HG03175 (cell line): ENCODE results near the gene SLC39A11.
"Not testable (repeated sequence)": the region's sequence is repeated elsewhere in the genome, so short reads cannot be mapped to it uniquely, and the experiment has no call there.

Source experiments
- ATAC-seq: cut with Tn5 transposase; IDR thresholded peaks from one replicate; pipeline ENCODE4 v1.9.1; 2021; ENCODE audit warnings: mild to moderate bottlenecking, moderate library complexity; ENCODE audit not compliant: unreplicated experiment

The SLC39A11 gene

GRCh38 chr17:72953621-72954020, 138.9 kb downstream of the SLC39A11 start:
- no peak for ATAC-seq

DNA sequence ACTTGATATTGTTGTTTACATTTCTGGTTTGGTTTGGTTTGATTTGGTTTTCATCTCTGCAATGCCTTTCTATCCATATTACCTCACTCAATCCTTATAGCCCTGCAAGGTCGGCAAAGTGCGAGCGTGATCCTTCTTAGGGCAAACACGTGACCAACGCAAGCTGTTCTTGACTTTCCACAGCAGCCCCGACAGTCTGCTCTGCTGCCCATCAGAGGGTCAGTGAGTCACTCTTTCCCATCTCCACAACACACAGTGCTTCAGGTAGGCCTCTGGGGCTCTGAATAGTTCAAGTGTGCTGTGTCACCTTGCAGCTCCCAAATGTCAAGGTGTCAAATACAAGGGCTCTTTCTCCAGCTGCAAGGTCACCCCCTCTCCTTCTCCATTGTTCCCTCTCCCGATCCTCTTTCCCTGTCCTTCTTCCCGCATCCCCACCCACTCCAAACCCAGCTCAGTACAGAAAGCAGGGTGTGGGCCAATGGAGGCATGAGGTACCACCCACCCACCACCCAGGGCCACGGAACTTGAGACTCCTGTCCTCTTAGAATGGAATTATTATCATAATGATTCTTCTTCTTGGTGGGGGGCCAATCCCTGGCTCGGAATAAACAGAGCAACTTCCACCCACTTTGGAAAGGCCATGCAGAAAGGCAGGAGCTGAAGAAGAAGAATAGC, 139.7 kb downstream of the SLC39A11 start:
- no peak for ATAC-seq

DNA sequence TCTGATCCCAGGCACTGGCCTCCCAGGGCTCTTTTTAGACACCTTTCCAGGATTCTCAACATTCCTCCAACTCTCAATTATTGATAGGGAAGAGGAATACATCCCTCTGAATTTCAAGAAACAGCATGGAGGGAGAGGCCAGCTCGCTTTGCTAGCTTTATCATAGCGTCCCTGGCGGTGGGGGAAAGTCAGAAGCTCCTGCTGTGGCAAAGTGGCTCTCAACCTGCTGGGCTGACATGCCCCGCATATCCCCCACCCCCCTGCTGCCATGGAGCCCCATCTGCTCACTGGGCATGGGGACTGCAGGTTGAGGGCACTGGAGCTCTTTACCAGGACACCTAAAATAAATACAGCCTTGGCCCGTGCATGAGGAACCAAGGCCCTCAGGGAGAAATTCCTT, 140.3 kb downstream of the SLC39A11 start:
- ATAC-seq: no peak

GRCh38 chr17:72950242-72950931, 142.1 kb downstream of the SLC39A11 start:
- ATAC-seq: no peak

GRCh38 chr17:72948115-72948514, 144.4 kb downstream of the SLC39A11 start:
- no peak for ATAC-seq

GRCh38 chr17:72947475-72947874, 145.0 kb downstream of the SLC39A11 start:
- ATAC-seq: no peak

DNA sequence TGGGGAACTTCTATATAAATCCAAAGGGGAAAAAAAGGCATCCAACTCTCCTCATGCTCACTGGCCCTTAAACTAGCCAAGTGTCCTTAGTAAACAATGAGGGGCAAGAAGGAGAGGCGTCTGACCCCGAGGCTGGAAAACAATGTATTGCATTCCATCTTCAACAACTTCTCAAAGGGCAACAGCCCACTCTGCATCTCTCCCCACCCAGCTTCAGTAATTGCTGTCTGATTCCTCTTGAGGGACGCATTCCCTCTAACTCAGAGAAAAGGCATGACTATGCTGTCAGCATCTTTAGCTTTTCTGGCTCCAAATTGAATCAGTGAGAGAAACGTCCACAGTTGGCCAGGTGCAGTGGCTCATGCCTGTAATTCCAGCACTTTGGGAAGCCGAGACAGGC, 145.8 kb downstream of the SLC39A11 start:
- no peak for ATAC-seq

- no peak for ATAC-seq
Observed at GRCh38 chr17:72946156-72946555, 146.3 kb downstream of the SLC39A11 start.

DNA sequence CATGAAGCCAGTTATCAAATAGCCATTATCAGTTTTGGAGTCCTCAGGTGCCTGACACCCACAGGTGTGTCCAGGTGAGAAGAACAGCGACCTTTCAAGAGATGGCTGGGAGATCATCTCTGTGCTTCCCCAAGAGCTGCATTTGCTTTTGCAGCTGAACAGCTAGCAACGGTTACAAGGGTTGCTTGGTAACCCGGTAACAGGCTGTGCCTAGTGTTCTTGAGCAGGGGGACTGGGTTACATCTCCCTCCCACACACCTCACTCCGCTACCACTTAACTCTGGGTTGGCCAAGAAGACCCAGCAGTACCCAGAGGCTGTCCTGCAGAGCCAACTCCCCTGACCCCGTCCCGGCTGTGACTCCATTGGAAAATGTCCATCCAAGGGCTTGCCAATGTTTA, 147.0 kb downstream of the SLC39A11 start:
- ATAC-seq: no peak

DNA sequence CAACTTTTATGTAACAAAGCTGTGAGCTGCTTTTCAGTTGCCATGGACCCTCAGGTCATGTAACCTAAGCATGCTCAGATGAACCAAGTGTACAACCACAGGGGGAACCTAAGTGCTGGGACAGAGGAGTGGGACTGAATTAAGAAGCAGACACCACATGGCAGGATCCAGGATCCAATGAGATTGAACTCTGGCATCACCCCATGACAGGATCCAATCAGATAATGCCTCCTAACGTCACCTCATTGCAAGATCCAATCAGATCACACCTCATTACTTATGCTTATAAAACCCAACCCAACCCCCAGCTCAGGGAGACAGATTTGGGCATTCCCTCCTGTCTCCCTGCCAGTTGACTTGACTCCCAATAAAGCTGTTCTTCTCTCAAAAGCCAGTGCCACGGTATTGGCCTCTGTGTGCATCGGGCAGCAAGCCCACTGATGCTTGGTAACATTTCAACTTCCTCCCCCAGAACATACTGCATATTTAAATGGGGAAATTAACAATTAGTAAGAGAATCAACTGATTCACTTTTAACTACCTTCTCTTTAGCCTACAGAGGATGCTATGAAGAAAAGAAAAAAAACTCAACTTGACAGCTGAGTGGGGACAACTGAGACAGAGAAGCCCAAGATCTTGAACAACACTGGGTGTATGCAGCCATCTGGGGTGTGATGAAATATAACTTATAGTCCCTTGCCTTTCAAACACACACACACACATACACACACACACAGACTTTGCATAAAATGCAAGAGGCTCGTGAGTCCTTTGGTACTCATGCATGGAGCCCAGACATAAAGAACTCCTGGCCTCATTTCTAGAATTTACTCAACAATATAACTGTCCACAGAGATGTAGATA, 148.4 kb downstream of the SLC39A11 start:
- no peak for ATAC-seq

GRCh38 chr17:72942579-72942978, 149.9 kb downstream of the SLC39A11 start:
- ATAC-seq: no peak

DNA sequence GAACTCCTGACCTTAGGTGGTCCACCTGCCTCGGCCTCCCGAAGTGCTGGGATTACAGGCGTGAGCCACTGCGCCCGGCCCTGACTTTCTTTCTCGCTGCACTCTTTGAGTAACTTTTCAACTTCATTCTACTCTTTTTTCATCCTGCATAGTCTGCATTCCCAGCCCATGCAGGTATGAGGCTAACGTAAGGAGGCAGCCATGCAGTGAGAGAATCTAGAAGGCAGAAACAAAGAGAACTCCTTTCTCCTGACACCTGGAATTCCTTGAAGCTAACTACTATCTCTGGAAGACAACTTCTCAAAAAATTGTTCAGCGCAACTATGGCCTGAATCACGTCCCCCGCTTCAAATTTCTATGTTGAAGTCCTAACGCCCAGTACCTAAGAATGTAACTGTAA, 152.0 kb downstream of the SLC39A11 start:
- no peak for ATAC-seq

- ATAC-seq: no peak
Observed at GRCh38 chr17:72938482-72938881, 154.0 kb downstream of the SLC39A11 start.

DNA sequence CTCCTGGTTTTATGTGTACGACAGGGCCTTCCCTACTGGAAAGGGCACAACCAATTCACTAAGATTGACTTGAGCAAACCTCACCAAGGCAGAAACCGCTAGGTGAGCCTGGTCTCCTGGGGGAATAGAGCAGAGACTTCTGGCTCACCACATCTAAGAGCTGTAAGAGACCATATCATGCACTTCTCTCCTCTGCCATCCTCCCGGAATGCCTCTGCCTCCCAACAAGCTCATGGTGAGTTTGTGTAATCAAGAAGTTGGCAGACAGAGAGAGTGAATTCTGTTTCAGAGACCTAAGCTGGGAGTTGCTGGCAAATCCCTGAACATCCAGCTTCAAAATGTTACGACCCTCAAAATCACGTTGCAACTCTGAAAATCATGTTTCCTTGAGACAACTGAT, 154.8 kb downstream of the SLC39A11 start:
- no peak for ATAC-seq

GRCh38 chr17:72937254-72937653, 155.2 kb downstream of the SLC39A11 start:
- not testable (repeated sequence) for ATAC-seq

GRCh38 chr17:72935984-72936383, 156.5 kb downstream of the SLC39A11 start:
- no peak for ATAC-seq

- no peak for ATAC-seq
Observed at GRCh38 chr17:72934927-72935326, 157.6 kb downstream of the SLC39A11 start.

- no peak for ATAC-seq
Observed at GRCh38 chr17:72931635-72932034, 160.9 kb downstream of the SLC39A11 start.

GRCh38 chr17:72931163-72931562, 161.3 kb downstream of the SLC39A11 start:
- ATAC-seq: peak; percentile 45

- no peak for ATAC-seq
Observed at GRCh38 chr17:72930031-72930430, 162.5 kb downstream of the SLC39A11 start.

- no peak for ATAC-seq
Observed at GRCh38 chr17:72928454-72929136, 163.9 kb downstream of the SLC39A11 start.
